NCI-H748 treated with DMSO at 0.1 percent for 48 hours (cell line): ENCODE measurements around the gene MGA.

Experiments used
- DNase-seq: peaks from one replicate; lab custom pipeline; 2025; lab: John Stamatoyannopoulos, UW

The MGA gene

GRCh38 chr15:41806291-41807181 lies 146.3 kb downstream of the MGA start:
- no peak for DNase-seq

GRCh38 chr15:41809121-41809520 lies 148.9 kb downstream of the MGA start:
- no peak for DNase-seq

GRCh38 chr15:41809526-41810220 lies 149.5 kb downstream of the MGA start:
- DNase-seq = no peak

- DNase-seq = no peak
Measured at GRCh38 chr15:41810651-41811431, 150.6 kb downstream of the MGA start.

- no peak for DNase-seq
Measured at GRCh38 chr15:41811432-41812195, 151.4 kb downstream of the MGA start.

GRCh38 chr15:41812820-41813375 lies 152.7 kb downstream of the MGA start:
- DNase-seq = no peak

GRCh38 chr15:41813426-41813825 lies 153.2 kb downstream of the MGA start:
- no peak for DNase-seq

GRCh38 chr15:41814534-41814933 lies 154.3 kb downstream of the MGA start:
- no peak for DNase-seq

- no peak for DNase-seq
Measured at GRCh38 chr15:41816788-41817187, 156.6 kb downstream of the MGA start.

GRCh38 chr15:41817327-41817726 lies 157.1 kb downstream of the MGA start:
- DNase-seq = no peak

GRCh38 chr15:41817781-41818180 lies 157.6 kb downstream of the MGA start:
- no peak for DNase-seq

- no peak for DNase-seq
Measured at GRCh38 chr15:41819455-41820050, 159.3 kb downstream of the MGA start.

GRCh38 chr15:41820791-41821423 lies 160.7 kb downstream of the MGA start:
- DNase-seq = no peak

GRCh38 chr15:41821831-41822230 lies 161.6 kb downstream of the MGA start:
- DNase-seq = no peak

GRCh38 chr15:41822471-41822870 lies 162.3 kb downstream of the MGA start:
- DNase-seq = no peak
